Peyer's patch (tissue), 4 donors: ENCODE results near the gene PCNT. TPM values are rescaled to one million over a fixed set of nuclear protein-coding genes. Genes with fewer than 3 reads are reported as not detected.

Experiments used
- DNase-seq, 3 donors: peaks; one replicate each; pipeline ENCODE4 v3.0.0-alpha.2; 2017 to 2019
- H3K27ac ChIP-seq, 4 donors: fragments of 200-600 bp; sonication (generic); one replicate each; pipeline ENCODE4 v1.5.1; 2016 to 2019
- H3K27me3 ChIP-seq, 2 donors: fragments of 200-600 bp; sonication (generic); one replicate each; pipeline ENCODE4 v1.5.1; 2019
- H3K36me3 ChIP-seq, 3 donors: fragments of 200-600 bp; sonication (generic); one replicate each; pipeline ENCODE4 v1.5.1; 2016 to 2019
- H3K4me1 ChIP-seq, 4 donors: fragments of 200-600 bp; sonication (generic); one replicate each; pipeline ENCODE4 v1.5.1; 2016 to 2019
- H3K4me3 ChIP-seq, 4 donors: fragments of 200-600 bp; sonication (generic); 1 replicate in 3 of 4; 2 replicates in 1 of 4; pipeline ENCODE4 v1.5.1; 2016 to 2019; ENCODE audit warnings: mild to moderate bottlenecking in 1 of 4
- H3K9me3 ChIP-seq, 4 donors: fragments of 200-600 bp; sonication (generic); one replicate each; pipeline ENCODE4 v1.5.1; 2016 to 2019; ENCODE audit warnings: mild to moderate bottlenecking in 1 of 4
- POLR2A ChIP-seq, 2 donors: fragments of 450-650 bp; IDR thresholded peaks; one replicate each; pipeline ENCODE4 v1.5.1; 2017; ENCODE audit warnings: antibody characterized with exemption in 2 of 2, mild to moderate bottlenecking in 2 of 2, moderate library complexity in 2 of 2
- total RNA-seq, 4 donors: library from RNA; depleted of rRNA; stranded (reverse); fragments of >200 nt; gene quantifications; one replicate each; pipeline ENCODE4 v1.1.0, GENCODE V29; 2016
- TF ChIP-seq, protein P1 (sequence below), 6 experiments: fragments of 450-650 bp in 4 of 6; fragments of 200-600 bp in 2 of 6; sonication (generic) in 1 of 6; IDR thresholded peaks; one replicate each; pipeline ENCODE4 v1.5.1; 2017 to 2019; ENCODE audit warnings: antibody characterized with exemption in 6 of 6, mild to moderate bottlenecking in 3 of 6, moderate library complexity in 1 of 6

PCNT gene
- total RNA-seq, 4 donors from 2014 or later = 29.2 to 119 (median 59.5) TPM

DNA sequence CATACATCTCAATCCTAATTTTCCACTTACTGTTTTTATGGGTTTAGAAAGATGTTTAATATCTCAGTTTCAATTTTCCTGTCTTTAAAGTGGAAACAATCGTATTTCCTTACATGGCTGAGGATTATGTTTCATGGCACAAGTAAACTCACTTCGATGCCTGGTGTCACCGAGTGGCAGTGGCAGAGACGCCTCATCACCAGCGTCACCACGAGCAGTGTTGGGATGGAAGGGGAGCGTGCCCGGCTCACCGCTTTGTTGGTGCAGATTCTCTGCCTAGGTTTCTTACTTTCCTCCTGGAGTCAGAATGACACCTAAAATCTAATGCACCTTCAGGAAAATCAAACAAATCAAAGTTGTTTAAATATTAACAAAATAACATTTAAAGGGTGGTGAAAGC lies 86.6 kb downstream of the PCNT start:
- TF ChIP-seq POLR2A (IDR thresholded peaks at IDR 0.05) = no peak
- TF ChIP-seq, protein P1, sequence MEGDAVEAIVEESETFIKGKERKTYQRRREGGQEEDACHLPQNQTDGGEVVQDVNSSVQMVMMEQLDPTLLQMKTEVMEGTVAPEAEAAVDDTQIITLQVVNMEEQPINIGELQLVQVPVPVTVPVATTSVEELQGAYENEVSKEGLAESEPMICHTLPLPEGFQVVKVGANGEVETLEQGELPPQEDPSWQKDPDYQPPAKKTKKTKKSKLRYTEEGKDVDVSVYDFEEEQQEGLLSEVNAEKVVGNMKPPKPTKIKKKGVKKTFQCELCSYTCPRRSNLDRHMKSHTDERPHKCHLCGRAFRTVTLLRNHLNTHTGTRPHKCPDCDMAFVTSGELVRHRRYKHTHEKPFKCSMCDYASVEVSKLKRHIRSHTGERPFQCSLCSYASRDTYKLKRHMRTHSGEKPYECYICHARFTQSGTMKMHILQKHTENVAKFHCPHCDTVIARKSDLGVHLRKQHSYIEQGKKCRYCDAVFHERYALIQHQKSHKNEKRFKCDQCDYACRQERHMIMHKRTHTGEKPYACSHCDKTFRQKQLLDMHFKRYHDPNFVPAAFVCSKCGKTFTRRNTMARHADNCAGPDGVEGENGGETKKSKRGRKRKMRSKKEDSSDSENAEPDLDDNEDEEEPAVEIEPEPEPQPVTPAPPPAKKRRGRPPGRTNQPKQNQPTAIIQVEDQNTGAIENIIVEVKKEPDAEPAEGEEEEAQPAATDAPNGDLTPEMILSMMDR (IDR thresholded peaks at IDR 0.05) = no peak
- DNase-seq = no peak
- no peaks in the 10 kb centered on the region for H3K9me3 ChIP-seq
- peaks cover 0 to 40% (median 0%) of the 10 kb centered on the region in 3 donors for H3K36me3 ChIP-seq
- no peaks in the 10 kb centered on the region for H3K27me3 ChIP-seq
- no peak overlapping the region for H3K27ac ChIP-seq
- H3K4me1 ChIP-seq = no peaks in the 10 kb centered on the region
- no peak overlapping the region for H3K4me3 ChIP-seq

DNA sequence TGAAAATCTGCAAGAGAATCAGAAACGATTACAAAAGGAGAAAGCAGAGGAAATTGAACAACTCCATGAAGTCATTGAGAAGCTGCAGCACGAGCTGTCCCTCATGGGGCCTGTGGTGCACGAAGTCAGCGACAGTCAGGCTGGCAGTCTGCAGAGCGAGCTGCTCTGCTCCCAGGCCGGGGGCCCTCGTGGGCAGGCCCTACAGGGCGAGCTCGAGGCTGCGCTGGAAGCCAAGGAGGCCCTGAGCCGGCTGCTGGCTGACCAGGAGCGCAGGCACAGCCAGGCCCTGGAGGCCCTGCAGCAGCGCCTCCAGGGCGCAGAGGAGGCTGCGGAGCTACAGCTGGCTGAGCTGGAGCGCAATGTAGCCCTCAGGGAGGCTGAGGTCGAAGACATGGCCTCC lies 87.3 kb downstream of the PCNT start:
- no peak overlapping the region for H3K27ac ChIP-seq
- H3K36me3 ChIP-seq = peaks cover 0 to 44% (median 0%) of the 10 kb centered on the region in 3 donors
- H3K4me3 ChIP-seq = no peak overlapping the region
- TF ChIP-seq, protein P1 (IDR thresholded peaks at IDR 0.05) = no peak
- TF ChIP-seq POLR2A (IDR thresholded peaks at IDR 0.05) = no peak
- no peaks in the 10 kb centered on the region for H3K27me3 ChIP-seq
- no peaks in the 10 kb centered on the region for H3K4me1 ChIP-seq
- no peak for DNase-seq
- H3K9me3 ChIP-seq = no peaks in the 10 kb centered on the region

DNA sequence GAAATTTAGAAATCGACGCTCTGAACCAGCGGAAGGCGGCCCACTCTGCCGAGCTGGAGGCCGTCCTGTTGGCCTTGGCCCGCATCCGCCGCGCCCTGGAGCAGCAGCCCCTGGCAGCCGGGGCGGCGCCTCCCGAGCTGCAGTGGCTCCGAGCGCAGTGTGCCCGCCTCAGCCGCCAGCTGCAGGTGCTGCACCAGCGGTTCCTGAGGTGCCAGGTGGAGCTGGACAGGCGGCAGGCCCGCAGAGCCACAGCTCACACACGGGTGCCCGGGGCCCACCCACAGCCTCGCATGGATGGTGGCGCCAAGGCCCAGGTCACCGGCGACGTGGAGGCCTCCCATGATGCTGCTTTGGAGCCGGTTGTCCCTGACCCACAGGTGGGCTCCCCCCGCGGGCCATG lies 87.7 kb downstream of the PCNT start:
- no peak for DNase-seq
- peaks cover 0 to 49% (median 0%) of the 10 kb centered on the region in 3 donors for H3K36me3 ChIP-seq
- no peak overlapping the region for H3K4me3 ChIP-seq
- no peak overlapping the region for H3K27ac ChIP-seq
- TF ChIP-seq, protein P1 (IDR thresholded peaks at IDR 0.05) = no peak
- TF ChIP-seq POLR2A (IDR thresholded peaks at IDR 0.05) = no peak
- H3K4me1 ChIP-seq = no peaks in the 10 kb centered on the region
- H3K27me3 ChIP-seq = no peaks in the 10 kb centered on the region
- H3K9me3 ChIP-seq = no peaks in the 10 kb centered on the region

DNA sequence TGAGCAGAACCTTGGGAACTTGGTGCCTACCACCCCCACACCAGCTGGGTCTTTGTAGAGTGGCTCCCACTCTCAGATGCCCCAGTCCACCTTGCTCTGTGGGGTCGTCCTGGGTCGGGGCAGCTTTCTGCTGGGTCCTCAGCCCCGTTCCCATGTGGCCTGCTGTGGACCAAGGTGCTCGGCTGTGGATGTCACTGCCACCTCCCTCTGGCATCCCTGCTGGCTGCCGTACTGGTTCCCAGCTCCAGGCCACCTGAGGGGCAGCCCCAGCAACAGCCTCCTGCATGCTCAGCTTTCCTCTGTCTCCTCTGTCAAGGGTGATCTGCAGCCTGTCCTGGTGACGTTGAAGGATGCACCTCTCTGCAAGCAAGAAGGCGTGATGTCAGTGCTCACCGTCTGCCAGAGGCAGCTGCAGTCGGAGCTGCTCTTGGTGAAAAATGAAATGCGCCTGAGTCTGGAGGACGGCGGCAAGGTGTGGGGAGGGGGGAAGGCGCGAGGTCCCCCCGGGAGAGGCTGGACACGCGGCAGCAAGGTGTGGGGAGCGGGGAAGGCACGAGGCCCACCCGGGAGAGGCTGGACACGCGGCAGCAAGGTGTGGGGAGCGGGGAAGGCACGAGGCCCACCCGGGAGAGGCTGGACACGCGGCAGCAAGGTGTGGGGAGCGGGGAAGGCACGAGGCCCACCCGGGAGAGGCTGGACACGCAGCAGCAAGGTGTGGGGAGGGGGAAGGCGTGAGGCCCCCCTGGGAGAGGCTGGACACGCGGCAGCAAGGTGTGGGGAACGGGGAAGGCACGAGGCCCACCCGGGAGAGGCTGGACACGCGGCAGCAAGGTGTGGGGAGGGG lies 88.8 kb downstream of the PCNT start:
- DNase-seq = no peak
- Histone ChIP-seq H3K27me3 (no peaks in the 10 kb centered on the region), H3K27ac (no peak overlapping the region), H3K36me3 (peaks cover 0 to 51% (median 0%) of the 10 kb centered on the region in 3 donors), H3K4me3 (no peak overlapping the region), H3K4me1 (no peaks in the 10 kb centered on the region), H3K9me3 (no peaks in the 10 kb centered on the region)
- TF ChIP-seq, protein P1 (IDR thresholded peaks at IDR 0.05) = no peak
- TF ChIP-seq POLR2A (IDR thresholded peaks at IDR 0.05) = no peak

DNA sequence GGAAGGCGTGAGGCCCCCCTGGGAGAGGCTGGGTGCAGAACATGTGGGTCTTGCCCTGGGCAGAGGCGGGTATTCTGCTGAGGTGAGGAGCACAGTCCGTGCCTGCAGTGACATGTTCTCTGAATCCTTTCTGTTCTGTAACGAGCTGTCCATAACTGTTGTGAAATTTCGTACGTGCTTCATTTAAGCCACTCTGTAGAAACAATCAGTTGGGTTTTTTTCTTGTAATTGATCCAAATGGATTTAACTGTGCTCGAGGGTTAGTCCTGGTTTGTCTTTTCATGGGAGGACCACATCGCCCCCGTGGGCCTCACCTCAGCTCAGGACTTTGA lies 89.4 kb downstream of the PCNT start:
- Histone ChIP-seq H3K27me3 (no peaks in the 10 kb centered on the region), H3K4me3 (no peak overlapping the region), H3K9me3 (no peaks in the 10 kb centered on the region), H3K36me3 (peaks cover 0 to 53% (median 0%) of the 10 kb centered on the region in 3 donors), H3K4me1 (no peaks in the 10 kb centered on the region), H3K27ac (no peak overlapping the region)
- DNase-seq = no peak
- TF ChIP-seq, protein P1 (IDR thresholded peaks at IDR 0.05) = no peak
- no peak for TF ChIP-seq POLR2A (IDR thresholded peaks at IDR 0.05)
